A673 (cell line): ENCODE data around the gene TFCP2.

Experiments
- EZH2 ChIP-seq: fragments of 200-600 bp; sonication (generic); IDR thresholded peaks from 2 replicates; pipeline ENCODE4 v1.6.1; 2017; ENCODE audit warnings: borderline replicate concordance, low read depth, mild to moderate bottlenecking, mixed read lengths, antibody characterized with exemption, low read length; ENCODE audit not compliant: poor library complexity, severe bottlenecking
- TF ChIP-seq, protein P1 (sequence below): fragments of 300-800, 200-600 bp; sonication (generic); conservative IDR thresholded peaks from 2 replicates; pipeline ENCODE4 v1.5.1; 2017; ENCODE audit warnings: low read depth, mild to moderate bottlenecking, antibody characterized with exemption, low read length, moderate library complexity, mixed read lengths

DNA sequence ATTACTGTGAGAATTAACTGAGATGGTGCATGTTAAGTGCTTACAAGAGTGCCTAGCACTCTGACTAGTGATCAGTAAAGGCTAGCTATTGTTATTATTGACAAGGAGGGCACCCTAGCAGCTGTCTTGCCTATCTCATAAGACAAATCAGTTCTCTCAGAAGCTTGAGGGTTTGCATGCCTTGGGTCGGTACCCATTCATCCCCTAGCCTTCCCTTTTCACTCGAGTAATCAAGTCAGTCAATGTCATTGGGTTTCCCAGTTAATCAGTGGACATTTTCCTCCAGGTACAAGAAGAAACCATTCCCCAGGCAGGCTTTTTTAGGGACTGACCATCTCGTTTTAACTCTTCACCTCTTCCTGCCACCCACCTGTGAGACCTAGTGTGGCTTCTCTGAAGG, 10.4 kb upstream of the TFCP2 start:
- TF ChIP-seq, protein P1, sequence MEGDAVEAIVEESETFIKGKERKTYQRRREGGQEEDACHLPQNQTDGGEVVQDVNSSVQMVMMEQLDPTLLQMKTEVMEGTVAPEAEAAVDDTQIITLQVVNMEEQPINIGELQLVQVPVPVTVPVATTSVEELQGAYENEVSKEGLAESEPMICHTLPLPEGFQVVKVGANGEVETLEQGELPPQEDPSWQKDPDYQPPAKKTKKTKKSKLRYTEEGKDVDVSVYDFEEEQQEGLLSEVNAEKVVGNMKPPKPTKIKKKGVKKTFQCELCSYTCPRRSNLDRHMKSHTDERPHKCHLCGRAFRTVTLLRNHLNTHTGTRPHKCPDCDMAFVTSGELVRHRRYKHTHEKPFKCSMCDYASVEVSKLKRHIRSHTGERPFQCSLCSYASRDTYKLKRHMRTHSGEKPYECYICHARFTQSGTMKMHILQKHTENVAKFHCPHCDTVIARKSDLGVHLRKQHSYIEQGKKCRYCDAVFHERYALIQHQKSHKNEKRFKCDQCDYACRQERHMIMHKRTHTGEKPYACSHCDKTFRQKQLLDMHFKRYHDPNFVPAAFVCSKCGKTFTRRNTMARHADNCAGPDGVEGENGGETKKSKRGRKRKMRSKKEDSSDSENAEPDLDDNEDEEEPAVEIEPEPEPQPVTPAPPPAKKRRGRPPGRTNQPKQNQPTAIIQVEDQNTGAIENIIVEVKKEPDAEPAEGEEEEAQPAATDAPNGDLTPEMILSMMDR: no peak
- TF ChIP-seq EZH2: no peak
